Kidney glomerular epithelial cell (primary cell): ENCODE data around the gene PIGS.

ENCODE experiments used
- DNase-seq: peaks from one replicate; lab custom pipeline; 2025; lab: John Stamatoyannopoulos, UW

Gene PIGS

DNA sequence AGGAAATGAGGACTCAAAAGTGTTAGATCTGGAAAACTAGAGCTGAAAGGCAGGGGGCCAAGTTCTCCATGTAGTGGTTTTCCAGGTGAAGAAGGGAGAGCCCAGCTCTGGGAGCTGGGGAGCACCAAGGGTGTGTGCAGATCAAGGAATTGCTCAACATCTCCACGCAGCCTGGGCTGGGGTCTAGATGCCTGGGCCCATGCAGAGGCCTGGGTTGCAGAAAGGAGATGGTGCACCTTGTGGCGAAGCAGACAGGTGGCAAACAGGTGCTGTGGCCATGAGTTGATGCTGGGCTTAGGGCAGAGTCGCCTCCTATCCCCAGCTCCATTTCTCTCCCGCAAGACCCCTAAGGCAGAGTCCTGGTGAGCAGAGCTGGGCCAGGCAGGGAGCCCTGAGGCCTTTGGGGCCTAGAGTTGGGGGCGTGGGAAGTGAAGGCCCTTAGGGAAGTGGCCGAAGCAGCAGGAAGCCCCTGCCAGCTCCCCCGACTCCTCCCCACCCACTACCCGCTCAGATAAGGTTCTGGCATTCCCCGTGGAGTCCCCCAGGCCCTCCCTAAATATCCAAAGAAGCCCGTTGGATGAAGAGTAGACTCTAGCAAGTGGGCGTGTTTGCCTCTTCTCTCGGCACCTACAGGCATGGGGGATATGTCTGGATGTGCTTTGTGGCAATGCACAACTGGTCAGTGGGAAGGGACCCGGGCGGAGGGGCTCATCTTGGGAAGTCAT is 64.4 kb downstream of the PIGS start:
- no peak for DNase-seq

DNA sequence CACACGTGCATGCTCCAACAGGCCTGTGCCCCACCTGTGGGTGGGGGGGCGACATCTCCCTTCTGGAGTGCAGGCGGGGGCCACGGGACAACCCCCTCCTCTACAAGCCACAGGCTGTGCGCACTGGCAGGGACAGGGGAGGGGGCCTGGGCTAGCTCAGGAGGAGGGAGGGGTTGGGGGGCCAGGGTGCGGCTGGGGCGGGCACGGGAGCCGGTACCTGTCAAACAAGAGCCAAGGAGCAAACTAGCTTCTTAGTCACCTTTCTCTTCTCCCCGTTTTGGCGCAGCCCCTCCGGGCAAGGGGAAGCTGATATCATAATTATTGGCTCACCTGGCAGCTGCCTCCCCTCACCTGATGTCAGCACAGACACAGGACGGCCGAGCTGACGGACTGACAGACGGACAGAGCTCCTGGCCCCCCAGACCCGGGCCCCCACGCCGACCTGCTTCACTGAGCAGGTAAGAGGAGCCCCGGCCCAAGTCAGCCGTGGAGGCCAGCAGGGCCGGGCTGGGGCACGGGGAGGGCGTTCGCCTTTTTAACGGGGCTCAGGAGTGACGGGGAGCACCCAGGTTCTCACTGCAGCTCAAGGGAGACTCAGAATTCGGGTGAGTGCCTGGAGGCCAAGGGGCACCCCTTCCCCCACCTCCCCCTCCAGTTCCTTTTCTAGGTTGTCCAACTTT is 65.2 kb downstream of the PIGS start, which contains the start of gene FOXN1:
Gene FOXN1, plus strand, starts transcription at position 363 of the 680 bp plus-strand sequence. CDS start 17,622 bp downstream, outside the sequence.
- no peak for DNase-seq

DNA sequence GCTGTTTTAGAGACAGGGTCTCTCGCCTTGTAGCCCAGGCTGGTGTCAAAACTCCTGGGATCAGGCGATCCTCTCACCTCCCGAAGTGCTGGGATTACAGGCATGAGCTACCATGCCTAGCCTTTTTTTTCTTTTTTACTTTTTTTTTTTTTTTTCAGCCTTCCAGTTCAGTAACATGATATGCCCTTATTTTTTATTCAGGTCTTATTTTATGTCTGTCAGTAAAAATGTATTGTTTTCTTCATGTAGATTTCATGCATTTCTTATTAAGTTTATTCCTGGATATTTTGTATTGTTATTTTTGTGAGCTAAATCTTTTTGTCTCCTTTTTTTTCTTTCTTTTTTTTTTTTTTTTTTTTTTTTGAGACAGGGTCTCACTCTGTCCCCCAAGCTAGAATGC is 67.9 kb downstream of the PIGS start:
- DNase-seq: no peak
